DOHH2 (cell line): ENCODE measurements around the gene TSKS.

Source experiments
- H3F3A ChIP-seq: fragments of 200-600 bp; sonication (generic), shearing (Covaris generic); 2 replicates; pipeline ENCODE4 v1.6.0; 2016; ENCODE audit warnings: antibody characterized with exemption, mild to moderate bottlenecking; ENCODE audit not compliant: control insufficient read depth, insufficient read depth
- H3K27ac ChIP-seq: fragments of 200-600 bp; sonication (generic); 2 replicates; pipeline ENCODE4 v1.5.1; 2014; ENCODE audit warnings: low read depth, mild to moderate bottlenecking, low read length, moderate library complexity
- H3K27me3 ChIP-seq: fragments of 200-600 bp; sonication (generic); 2 replicates; pipeline ENCODE4 v1.6.1; 2014; ENCODE audit warnings: mild to moderate bottlenecking, low read length, mixed read lengths; ENCODE audit not compliant: control insufficient read depth
- H3K36me3 ChIP-seq: fragments of 200-600 bp; sonication (generic); 2 replicates; pipeline ENCODE4 v1.6.1; 2014; ENCODE audit warnings: mild to moderate bottlenecking, low read length, moderate library complexity, mixed read lengths; ENCODE audit not compliant: control insufficient read depth
- H3K4me1 ChIP-seq: fragments of 200-600 bp; sonication (generic); 2 replicates; pipeline ENCODE4 v1.6.1; 2014; ENCODE audit warnings: mild to moderate bottlenecking, low read length, mixed read lengths; ENCODE audit not compliant: control insufficient read depth
- H3K4me2 ChIP-seq: fragments of 200-600 bp; sonication (generic); 2 replicates; pipeline ENCODE4 v1.6.0; 2014; ENCODE audit warnings: mild to moderate bottlenecking, low read length, moderate library complexity
- H3K4me3 ChIP-seq: fragments of 200-600 bp; sonication (generic); 2 replicates; pipeline ENCODE4 v1.5.1; 2014; ENCODE audit warnings: mild to moderate bottlenecking, low read length, mixed read lengths
- H3K79me2 ChIP-seq: fragments of 200-600 bp; sonication (generic); 2 replicates; pipeline ENCODE4 v1.6.1; 2014; ENCODE audit warnings: mild to moderate bottlenecking, low read length, mixed read lengths; ENCODE audit not compliant: control insufficient read depth
- H3K9me2 ChIP-seq: fragments of 200-600 bp; sonication (generic); replicated peaks from 2 replicates; pipeline ENCODE4 v1.6.1; 2014; ENCODE audit warnings: mild to moderate bottlenecking, low read length, mixed read lengths; ENCODE audit not compliant: control insufficient read depth
- H3K9me3 ChIP-seq: fragments of 200-600 bp; sonication (generic); 2 replicates; pipeline ENCODE4 v1.6.1; 2014; ENCODE audit warnings: antibody characterized with exemption, low read length, mixed read lengths; ENCODE audit not compliant: control insufficient read depth, insufficient read depth
- H4K20me1 ChIP-seq: fragments of 200-600 bp; sonication (generic); 2 replicates; pipeline ENCODE4 v1.6.0; 2014; ENCODE audit warnings: low read depth, mild to moderate bottlenecking, antibody characterized with exemption, low read length, moderate library complexity; ENCODE audit not compliant: control insufficient read depth, insufficient read depth
- EZH2phosphoT487 ChIP-seq: fragments of 200-600 bp; sonication (generic); IDR thresholded peaks from 2 replicates; pipeline ENCODE4 v1.6.1; 2017; ENCODE audit warnings: borderline replicate concordance, mild to moderate bottlenecking, antibody characterized with exemption, low read length, moderate library complexity, mixed read lengths
- TF ChIP-seq, protein P1 (sequence below): fragments of 200-600 bp; sonication (generic); IDR thresholded peaks from one replicate; pipeline ENCODE4 v1.5.1; 2014; ENCODE audit warnings: antibody characterized with exemption, mild to moderate bottlenecking, low read depth, low read length; ENCODE audit not compliant: poor library complexity, severe bottlenecking

The TSKS gene

GRCh38 chr19:49718991-49719390 lies 44.1 kb downstream of the TSKS start:
- no peaks in the 10 kb centered on the region for H3F3A ChIP-seq
- H3K36me3 ChIP-seq: no peaks in the 10 kb centered on the region
- no peak overlapping the region for H3K4me3 ChIP-seq
- TF ChIP-seq, protein P1, sequence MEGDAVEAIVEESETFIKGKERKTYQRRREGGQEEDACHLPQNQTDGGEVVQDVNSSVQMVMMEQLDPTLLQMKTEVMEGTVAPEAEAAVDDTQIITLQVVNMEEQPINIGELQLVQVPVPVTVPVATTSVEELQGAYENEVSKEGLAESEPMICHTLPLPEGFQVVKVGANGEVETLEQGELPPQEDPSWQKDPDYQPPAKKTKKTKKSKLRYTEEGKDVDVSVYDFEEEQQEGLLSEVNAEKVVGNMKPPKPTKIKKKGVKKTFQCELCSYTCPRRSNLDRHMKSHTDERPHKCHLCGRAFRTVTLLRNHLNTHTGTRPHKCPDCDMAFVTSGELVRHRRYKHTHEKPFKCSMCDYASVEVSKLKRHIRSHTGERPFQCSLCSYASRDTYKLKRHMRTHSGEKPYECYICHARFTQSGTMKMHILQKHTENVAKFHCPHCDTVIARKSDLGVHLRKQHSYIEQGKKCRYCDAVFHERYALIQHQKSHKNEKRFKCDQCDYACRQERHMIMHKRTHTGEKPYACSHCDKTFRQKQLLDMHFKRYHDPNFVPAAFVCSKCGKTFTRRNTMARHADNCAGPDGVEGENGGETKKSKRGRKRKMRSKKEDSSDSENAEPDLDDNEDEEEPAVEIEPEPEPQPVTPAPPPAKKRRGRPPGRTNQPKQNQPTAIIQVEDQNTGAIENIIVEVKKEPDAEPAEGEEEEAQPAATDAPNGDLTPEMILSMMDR: no peak
- no peak for TF ChIP-seq EZH2phosphoT487
- H4K20me1 ChIP-seq: no peaks in the 10 kb centered on the region
- H3K4me2 ChIP-seq: no peak overlapping the region
- H3K4me1 ChIP-seq: peaks cover 11% of the 10 kb centered on the region
- no peaks in the 10 kb centered on the region for H3K9me2 ChIP-seq
- H3K79me2 ChIP-seq: no peaks in the 10 kb centered on the region
- H3K27ac ChIP-seq: no peak overlapping the region
- H3K9me3 ChIP-seq: peaks cover 5% of the 10 kb centered on the region; the same call in 1 of the 2 replicates
- no peaks in the 10 kb centered on the region for H3K27me3 ChIP-seq

DNA sequence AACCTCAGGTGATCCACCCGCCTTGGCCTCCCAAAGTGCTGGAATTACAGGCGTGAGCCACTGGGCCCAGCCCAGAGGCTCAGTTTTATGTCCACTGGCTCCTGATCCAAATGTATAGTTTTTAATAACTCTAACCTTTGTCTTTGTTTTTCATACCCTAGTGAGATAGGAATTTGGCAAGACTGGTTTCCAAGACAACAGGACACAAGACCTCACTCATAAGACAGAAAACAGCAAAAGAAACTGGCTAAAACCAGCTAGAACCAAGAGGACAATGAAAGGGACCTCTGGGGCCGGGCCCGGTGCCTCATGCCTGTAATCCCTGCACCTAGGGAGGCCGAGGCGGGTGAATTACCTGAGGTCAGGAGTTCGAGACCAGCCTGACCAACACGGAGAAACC lies 44.6 kb downstream of the TSKS start:
- Histone ChIP-seq H3K4me1 (peaks cover 11% of the 10 kb centered on the region), H3F3A (no peaks in the 10 kb centered on the region), H3K9me3 (peaks cover 5% of the 10 kb centered on the region; the same call in 1 of the 2 replicates), H3K79me2 (no peaks in the 10 kb centered on the region), H4K20me1 (no peaks in the 10 kb centered on the region), H3K4me3 (no peak overlapping the region; the same call in 1 of the 2 replicates), H3K27ac (no peak overlapping the region), H3K4me2 (peak overlapping the region; percentile 68), H3K27me3 (no peaks in the 10 kb centered on the region), H3K36me3 (no peaks in the 10 kb centered on the region), H3K9me2 (no peaks in the 10 kb centered on the region)
- no peak for TF ChIP-seq EZH2phosphoT487
- TF ChIP-seq, protein P1: no peak

GRCh38 chr19:49716154-49716553 lies 47.0 kb downstream of the TSKS start:
- no peaks in the 10 kb centered on the region for H3K27me3 ChIP-seq
- H3K4me1 ChIP-seq: peaks cover 11% of the 10 kb centered on the region
- no peak overlapping the region for H3K27ac ChIP-seq
- no peaks in the 10 kb centered on the region for H3K9me3 ChIP-seq
- no peak overlapping the region for H3K4me2 ChIP-seq
- no peaks in the 10 kb centered on the region for H3K36me3 ChIP-seq
- H4K20me1 ChIP-seq: no peaks in the 10 kb centered on the region
- no peak overlapping the region for H3K4me3 ChIP-seq
- H3K9me2 ChIP-seq: no peaks in the 10 kb centered on the region
- H3F3A ChIP-seq: no peaks in the 10 kb centered on the region
- H3K79me2 ChIP-seq: no peaks in the 10 kb centered on the region
- TF ChIP-seq EZH2phosphoT487: no peak
- TF ChIP-seq, protein P1: no peak
